ENCODE data around the gene ESAM.

Gene ESAM

GRCh38 chr11:124751741-124752470 lies 10.2 kb downstream of the ESAM start, which contains the start of gene VSIG2:
VSIG2 (minus strand) TSS chr11:124752255; CDS start chr11:124752137, 118 bp downstream.
- DNase-seq, result no peak

DNA sequence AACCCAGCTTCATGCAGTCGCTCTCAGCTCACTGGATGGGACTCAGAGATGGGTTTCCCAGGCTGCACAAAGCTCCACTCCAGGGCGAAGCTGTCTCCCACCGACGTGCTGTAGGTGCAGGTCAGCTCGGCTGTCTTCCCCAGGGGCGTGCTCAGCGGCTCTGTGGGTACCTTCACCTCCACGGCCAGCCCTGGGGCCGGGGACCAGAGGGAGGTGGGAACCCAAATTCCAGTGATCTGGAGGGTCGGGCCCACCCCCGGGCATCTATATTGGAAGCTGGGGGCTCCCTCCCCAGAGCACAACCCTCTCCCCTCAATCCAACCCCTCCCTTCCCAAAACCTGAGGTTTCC lies 10.7 kb downstream of the ESAM start:
- no peak for DNase-seq

DNA sequence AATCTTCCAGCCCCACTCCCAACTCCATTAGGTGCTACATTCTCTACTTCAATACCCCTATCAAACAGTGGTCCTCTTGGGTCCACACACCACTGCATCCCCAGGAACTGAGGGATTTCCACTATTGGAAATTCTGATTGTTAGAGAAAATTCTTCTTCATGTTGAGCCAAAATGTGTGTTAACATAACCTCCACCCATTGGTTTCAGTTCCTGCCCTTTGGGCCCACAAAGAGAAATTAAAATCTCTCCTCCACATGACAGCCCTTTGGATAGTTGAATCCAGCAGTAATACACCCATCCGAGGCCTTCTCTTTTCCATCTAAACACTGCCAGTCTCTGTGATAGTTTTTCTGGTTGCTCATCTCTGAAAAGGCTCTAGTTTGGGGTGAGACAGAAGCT lies 12.2 kb downstream of the ESAM start:
- no peak for DNase-seq

- DNase-seq, result no peak
Observed at GRCh38 chr11:124748481-124749343, 13.4 kb downstream of the ESAM start.

DNA sequence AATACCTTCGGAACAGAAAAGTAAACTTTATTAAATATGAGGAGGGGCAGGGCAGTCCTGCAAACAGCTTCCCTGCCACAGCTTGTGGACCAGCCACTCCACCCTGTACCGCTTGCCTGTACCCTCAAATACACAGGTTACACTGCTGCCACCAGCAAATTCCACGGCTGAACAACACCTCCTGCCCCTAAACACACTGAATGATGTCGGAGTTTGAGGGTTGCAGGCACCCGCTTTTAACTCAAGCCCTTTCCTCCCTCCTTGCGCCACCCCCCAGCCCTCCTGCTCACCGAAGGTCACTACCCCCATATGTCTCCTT lies 14.0 kb downstream of the ESAM start:
- DNase-seq, result no peak

GRCh38 chr11:124747406-124748099 lies 14.5 kb downstream of the ESAM start:
- no peak for DNase-seq

DNA sequence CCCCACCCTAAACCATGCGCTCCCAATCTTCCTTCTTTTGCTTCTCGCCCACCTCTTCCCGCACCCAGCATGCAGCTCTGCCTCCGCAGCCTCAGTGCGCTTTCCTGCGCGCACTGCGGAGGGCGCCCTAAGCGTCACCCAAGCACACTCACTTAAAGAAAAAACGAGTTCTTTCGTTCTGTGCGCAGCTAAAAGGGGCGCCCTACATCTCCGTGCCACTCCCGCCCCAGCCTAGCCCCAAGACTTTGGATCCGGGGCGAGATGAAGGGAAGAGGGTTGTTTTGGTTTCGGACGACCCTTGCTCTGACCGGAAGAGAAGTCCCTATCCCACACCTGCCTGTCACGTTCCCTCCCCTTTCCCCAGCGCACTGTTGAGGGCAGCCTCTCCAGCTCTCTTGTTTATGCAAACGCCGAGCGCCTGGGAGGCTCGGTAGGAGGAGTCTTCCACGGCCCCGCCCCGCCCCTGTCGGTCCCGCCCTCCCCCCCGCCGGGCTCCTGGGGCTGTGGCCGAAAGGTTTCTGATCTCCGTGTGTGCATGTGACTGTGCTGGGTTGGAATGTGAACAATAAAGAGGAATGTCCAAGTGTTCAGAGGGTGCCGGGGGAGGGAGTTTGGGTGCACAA lies 15.4 kb downstream of the ESAM start:
- peak; percentile 24 to 40 for DNase-seq

DNA sequence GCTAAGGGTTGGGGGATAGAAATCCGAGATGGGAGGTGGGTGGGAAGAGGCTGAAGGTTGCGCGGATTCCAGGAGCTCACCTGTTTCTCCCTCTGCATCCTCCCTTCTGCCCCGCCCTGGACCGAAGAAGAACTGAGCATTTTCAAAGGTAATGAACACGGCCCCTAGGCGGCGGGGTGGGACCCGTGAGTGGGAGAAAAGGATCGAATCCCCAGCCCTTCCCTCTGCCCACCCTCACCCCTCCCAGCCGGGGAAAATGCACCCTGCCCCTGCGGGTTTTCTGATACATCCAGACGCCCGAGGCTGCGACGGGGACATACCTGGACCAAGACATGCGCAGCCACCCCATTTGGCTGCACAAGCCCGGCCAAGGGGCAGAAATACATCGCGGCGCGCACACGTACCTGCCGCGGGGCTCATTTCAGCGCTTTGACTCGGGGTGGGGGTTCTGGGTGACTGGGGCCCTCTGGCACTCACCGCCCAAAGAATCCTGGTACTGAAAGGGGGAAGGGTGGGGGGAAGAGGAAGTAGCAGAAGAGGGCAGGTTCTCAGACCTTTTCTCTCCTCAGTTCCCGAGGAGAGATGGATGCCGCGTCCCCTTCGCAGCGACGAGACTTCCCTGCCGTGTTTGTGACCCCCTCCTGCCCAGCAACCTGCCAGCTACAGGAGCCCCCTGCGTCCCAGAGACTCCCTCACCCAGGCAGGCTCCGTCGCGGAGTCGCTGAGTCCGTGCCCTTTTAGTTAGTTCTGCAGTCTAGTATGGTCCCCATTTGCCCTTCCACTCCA lies 16.1 kb downstream of the ESAM start:
- no peak for DNase-seq

DNA sequence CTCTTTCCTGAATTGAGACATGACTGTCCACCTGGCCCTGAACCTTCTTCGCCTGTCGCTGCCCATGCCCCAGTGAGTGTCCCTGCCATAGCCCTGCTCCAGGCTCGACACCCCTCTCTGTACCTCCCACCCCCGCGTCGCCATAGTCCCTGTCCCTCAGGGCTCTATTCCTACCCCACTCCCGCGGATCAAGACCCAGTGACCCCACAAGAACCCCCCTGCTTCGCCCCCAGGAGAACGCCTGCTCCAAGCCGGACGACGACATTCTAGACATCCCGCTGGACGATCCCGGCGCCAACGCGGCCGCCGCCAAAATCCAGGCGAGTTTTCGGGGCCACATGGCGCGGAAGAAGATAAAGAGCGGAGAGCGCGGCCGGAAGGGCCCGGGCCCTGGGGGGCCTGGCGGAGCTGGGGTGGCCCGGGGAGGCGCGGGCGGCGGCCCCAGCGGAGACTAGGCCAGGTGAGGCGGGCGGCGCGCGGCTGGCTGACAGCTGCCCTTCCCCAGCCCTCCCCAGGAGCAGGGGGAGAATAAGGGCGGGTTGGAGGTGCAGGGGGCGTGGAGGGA lies 16.7 kb downstream of the ESAM start:
- no peak for DNase-seq

GRCh38 chr11:124743050-124743449 lies 19.0 kb downstream of the ESAM start:
- DNase-seq, result no peak

DNA sequence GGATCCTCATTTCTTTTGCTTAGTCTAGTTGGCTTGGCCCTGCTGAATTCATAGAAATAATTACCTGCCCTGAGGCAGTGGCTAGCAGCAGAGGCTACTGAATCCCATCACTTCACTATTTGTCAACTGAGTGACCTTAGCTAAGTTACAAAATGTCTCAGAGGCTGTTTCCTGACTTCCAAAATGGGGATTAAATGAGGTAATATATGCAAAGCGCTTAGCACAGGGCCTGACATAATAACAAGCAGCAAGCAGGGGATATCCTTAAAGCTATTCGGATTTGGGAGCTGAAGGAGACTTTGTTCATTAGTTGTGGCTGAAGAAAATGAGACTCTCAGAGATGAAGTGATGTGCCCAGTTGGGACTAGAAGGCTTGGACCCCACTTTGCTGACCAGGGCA lies 19.5 kb downstream of the ESAM start:
- DNase-seq, result no peak

DNA sequence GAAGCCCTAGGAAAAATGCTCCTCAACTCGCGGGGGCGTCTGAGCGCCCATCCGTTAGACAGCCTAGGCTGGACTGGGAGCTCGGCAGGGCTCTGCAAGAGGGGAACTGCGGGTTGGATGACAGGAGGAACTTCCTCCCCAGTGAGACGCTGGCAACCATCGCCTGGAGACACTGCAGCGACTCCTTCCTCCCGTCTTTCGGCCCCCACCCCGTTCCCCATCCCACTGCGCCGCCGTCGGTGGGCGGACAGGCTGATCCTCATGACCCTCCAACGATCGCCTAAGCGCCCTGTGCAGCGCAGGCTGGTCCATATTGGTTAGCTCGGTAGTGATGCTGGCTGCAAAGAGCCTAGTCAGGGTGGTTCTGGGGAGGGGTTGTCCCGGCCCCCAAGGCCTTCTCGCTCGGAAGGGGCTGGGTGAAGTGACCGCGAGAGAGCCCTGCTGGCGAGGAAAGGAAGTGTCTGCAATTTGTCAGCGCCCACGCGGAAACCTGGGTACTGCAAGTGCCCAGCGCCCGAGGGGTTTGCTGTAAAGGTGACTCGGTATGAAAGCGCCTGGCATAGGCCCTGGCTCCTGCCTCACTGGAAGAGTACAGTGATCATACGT lies 21.7 kb downstream of the ESAM start:
- no peak for DNase-seq

DNA sequence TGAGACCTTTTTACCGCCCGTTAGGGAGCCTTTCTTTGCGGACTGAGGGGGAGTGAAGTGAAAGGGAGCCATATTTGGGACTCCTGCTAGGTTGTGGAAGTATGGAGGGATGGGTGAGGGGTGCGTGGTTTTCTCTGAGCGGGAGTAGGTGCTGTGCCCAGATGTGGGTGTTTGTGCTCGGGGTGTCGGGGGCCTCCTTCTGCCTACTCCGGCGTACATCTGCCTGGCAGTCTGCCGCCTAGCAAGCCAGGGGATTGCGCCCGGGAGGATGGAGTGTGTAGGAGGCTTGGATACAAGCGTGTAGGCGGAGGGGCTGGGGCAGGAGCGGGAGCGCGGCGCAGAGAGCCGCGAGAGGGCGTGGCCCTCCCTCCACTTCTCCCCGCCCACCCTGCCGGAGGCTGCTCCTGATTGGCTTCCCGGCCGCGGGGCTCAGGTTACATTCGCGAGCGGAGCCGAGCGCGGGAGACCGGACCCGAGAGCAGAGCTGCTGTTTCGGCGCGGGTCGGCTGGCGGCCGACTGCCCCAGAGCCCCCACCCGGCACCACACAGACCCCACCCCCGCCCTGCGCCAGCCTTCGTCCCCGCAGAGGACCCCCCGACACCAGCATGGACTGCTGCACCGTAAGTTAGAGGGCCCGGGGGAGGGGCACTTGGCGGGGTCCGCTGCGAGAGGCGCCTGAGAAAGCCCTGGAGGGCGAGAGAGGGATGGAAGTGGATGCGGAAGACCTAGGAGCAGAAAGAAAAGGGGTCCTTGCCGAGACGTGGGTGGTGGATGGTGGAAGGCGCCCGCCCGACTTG lies 22.4 kb downstream of the ESAM start, which contains the start of gene NRGN:
NRGN (plus strand) TSS at position 464 of the 798 bp plus-strand sequence; CDS start at position 607, 143 bp downstream.
- peak; percentile 88 for DNase-seq

GRCh38 chr11:124738713-124739478 lies 23.2 kb downstream of the ESAM start:
- DNase-seq, result no peak

DNA sequence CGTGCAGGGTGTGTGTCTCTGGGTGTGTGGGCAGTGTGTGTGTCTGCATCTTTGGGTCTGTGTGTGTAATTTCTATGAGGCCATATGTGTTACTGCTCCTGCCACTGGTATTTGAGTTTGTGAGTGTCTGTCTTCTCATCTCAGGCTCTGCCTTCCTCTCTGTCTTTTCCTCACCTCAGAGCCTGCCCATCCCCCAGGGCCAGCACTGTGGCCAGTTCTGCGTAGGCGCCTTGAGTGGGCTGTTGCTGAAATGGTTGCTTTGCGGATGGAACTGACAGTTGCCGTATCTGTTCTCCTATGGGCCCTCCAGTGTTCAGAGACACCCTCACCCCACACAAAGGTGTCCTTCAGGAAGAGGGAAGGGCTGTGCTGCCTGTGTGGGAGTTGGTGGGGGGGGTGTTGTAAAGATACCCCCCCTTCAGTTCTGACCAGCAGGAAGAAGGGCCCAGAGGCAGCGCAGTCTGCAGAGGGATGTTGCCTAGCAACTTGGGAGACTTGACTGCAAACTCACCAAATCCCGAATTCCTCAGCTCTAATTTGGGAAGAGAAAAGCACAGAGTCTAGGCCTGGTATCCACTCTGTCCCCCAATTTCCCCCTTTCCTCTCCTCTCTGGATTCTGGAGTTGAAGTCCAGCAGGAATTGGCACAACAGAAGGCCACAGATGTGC lies 24.3 kb downstream of the ESAM start:
- DNase-seq, result no peak

DNA sequence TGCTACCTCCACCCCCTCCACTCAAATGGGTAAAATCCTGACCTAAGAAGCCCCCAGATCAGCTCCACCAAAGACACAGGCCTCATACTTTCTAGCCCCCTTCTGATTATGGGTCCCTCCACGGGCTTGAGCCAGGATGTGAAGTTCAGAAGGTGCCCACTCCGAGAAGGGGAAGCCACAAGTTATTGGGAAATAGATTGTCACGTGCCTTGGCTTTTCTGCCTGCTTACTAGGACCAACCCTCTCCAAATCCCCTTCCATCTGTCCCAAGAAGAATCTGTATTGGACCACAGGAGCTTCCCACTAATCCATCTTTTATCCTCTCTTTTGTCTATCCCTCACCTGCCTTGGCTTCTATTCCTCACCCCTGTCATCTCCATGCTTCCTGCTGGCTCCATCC lies 25.4 kb downstream of the ESAM start:
- DNase-seq, result no peak

GRCh38 chr11:124732230-124732629 lies 29.9 kb downstream of the ESAM start:
- DNase-seq, result no peak

GRCh38 chr11:124729571-124729970 lies 32.5 kb downstream of the ESAM start:
- DNase-seq, result no peak

GRCh38 chr11:124728134-124728533 lies 34.0 kb downstream of the ESAM start:
- DNase-seq, result no peak

Data from NCI-H1930 (cell line).